T47D (cell line): ENCODE measurements around the gene ACAA2.
A peak's percentile ranks its signal among the peaks of the same experiment; 100 is the strongest.

ENCODE experiments used
- DNase-seq, 2 experiments: peaks; one replicate each; pipeline versions ENCODE4 v3.0.0 to v3.0.0-alpha.2; 2011 to 2012; ENCODE audit warnings: low read depth in 1 of 2, low spot score in 1 of 2
- JUND ChIP-seq: IDR thresholded peaks from 2 replicates; pipeline ENCODE4 v1.6.1; 2012; ENCODE audit warnings: low read depth
- in situ Hi-C: cut with HindIII; loops from 2 replicates; pipeline ENCODE4 v1.10.0; 2016; ENCODE audit warnings: low sequenced_read_pairs, low pct_unique_long_range_greater_than_20kb

ACAA2 gene

GRCh38 chr18:49813319-49814146, at the start of gene ACAA2:
ACAA2 (minus strand) TSS chr18:49813533; CDS start chr18:49813484, 49 bp downstream.
- in situ Hi-C loops, result no loop called here
- no peak for TF ChIP-seq JUND
- DNase-seq, result peak; percentile 51 to 77

- no peak for DNase-seq
- in situ Hi-C loops, result no loop called here
- TF ChIP-seq JUND, result no peak
Observed at GRCh38 chr18:49862656-49863385, 49.5 kb upstream of the ACAA2 start.

- in situ Hi-C loops, result no loop called here
- no peak for TF ChIP-seq JUND
- no peak for DNase-seq
Observed at GRCh38 chr18:49861659-49862058, 48.3 kb upstream of the ACAA2 start.

GRCh38 chr18:49859725-49860124, 46.4 kb upstream of the ACAA2 start:
- TF ChIP-seq JUND, result no peak
- in situ Hi-C loops, result no loop called here
- DNase-seq, result no peak

- in situ Hi-C loops, result no loop called here
- no peak for TF ChIP-seq JUND
- no peak for DNase-seq
Observed at GRCh38 chr18:49859021-49859359, 45.7 kb upstream of the ACAA2 start.

GRCh38 chr18:49858309-49859020, 45.1 kb upstream of the ACAA2 start:
- peak; percentile 19 to 67 for DNase-seq
- in situ Hi-C loops, result no loop called here
- TF ChIP-seq JUND, result no peak

GRCh38 chr18:49857708-49858107, 44.4 kb upstream of the ACAA2 start:
- in situ Hi-C loops, result no loop called here
- DNase-seq, result no peak
- TF ChIP-seq JUND, result no peak

GRCh38 chr18:49856496-49856895, 43.2 kb upstream of the ACAA2 start:
- DNase-seq, result no peak
- TF ChIP-seq JUND, result no peak
- in situ Hi-C loops, result no loop called here

GRCh38 chr18:49855711-49856415, 42.5 kb upstream of the ACAA2 start:
- DNase-seq, result no peak
- no peak for TF ChIP-seq JUND
- in situ Hi-C loops, result no loop called here

- in situ Hi-C loops, result no loop called here
- DNase-seq, result no peak
- TF ChIP-seq JUND, result no peak
Observed at GRCh38 chr18:49854681-49855080, 41.3 kb upstream of the ACAA2 start.

GRCh38 chr18:49853436-49853835, 40.1 kb upstream of the ACAA2 start:
- in situ Hi-C loops, result no loop called here
- no peak for DNase-seq
- no peak for TF ChIP-seq JUND

GRCh38 chr18:49853011-49853410, 39.7 kb upstream of the ACAA2 start:
- TF ChIP-seq JUND, result no peak
- in situ Hi-C loops, result no loop called here
- no peak for DNase-seq
